ENCODE data around the gene HPSE2.
"Not testable (repeated sequence)": the region's sequence is repeated elsewhere in the genome, so short reads cannot be mapped to it uniquely, and the experiment has no call there.

The HPSE2 gene

GRCh38 chr10:99143651-99144050 is 92.0 kb downstream of the HPSE2 start:
- DNase-seq (ENCODE audit: extremely low read depth, low read depth): no peak
- TF ChIP-seq, protein P1, sequence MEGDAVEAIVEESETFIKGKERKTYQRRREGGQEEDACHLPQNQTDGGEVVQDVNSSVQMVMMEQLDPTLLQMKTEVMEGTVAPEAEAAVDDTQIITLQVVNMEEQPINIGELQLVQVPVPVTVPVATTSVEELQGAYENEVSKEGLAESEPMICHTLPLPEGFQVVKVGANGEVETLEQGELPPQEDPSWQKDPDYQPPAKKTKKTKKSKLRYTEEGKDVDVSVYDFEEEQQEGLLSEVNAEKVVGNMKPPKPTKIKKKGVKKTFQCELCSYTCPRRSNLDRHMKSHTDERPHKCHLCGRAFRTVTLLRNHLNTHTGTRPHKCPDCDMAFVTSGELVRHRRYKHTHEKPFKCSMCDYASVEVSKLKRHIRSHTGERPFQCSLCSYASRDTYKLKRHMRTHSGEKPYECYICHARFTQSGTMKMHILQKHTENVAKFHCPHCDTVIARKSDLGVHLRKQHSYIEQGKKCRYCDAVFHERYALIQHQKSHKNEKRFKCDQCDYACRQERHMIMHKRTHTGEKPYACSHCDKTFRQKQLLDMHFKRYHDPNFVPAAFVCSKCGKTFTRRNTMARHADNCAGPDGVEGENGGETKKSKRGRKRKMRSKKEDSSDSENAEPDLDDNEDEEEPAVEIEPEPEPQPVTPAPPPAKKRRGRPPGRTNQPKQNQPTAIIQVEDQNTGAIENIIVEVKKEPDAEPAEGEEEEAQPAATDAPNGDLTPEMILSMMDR (IDR thresholded peaks at IDR 0.05; ENCODE audit: low read depth, low read length): no peak

DNA sequence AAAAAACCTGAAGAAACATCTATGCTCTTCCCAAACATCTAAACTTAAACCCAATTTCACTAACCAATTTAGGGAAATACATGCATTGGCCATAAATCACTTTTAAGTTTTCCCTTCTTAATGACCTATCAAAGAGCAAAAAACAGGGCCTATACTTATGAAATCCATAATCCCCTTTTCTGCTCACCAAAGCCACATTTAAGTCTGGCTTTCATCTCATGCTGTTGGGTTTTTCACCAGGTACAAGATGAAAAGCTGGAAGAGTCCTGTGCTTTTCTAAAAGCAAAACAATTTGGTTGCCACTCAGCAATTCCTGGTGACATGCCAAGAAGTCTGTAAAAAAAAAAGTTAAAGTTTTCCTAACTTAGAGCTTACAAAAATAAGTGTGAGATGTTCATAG is 92.6 kb downstream of the HPSE2 start:
- TF ChIP-seq, protein P1 (IDR thresholded peaks at IDR 0.05; ENCODE audit: low read depth, low read length): no peak

DNA sequence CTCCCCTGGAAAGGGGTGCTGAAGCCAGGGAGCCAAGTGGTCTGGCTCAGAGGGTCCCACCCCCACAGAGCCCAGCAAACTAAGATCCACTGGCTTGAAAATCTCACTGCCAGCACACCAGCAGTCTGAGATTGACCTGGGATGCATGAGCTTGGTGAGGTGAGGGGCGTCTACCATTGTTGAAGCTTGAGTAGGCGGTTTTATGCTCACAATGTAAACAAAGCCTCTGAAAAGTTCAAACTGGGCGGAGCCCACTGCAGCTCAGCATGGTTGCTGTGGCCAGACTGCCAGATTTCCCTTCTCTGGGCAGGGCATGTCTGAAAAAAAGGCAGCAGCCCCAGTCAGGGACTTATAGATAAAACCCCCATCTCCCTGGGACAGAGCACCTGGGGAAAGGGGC is 102.8 kb downstream of the HPSE2 start:
- not testable (repeated sequence) for DNase-seq (ENCODE audit: extremely low read depth, low read depth)

More for the DNA sequence above, 92.6 kb downstream of the HPSE2 start:
- DNase-seq (ENCODE audit: extremely low read depth, low read depth): no peak

- TF ChIP-seq, protein P1 (IDR thresholded peaks at IDR 0.05; ENCODE audit: low read depth, low read length): no peak
These were observed 109.8 kb downstream of the HPSE2 start for GRCh38 chr10:99125879-99126278.

DNA sequence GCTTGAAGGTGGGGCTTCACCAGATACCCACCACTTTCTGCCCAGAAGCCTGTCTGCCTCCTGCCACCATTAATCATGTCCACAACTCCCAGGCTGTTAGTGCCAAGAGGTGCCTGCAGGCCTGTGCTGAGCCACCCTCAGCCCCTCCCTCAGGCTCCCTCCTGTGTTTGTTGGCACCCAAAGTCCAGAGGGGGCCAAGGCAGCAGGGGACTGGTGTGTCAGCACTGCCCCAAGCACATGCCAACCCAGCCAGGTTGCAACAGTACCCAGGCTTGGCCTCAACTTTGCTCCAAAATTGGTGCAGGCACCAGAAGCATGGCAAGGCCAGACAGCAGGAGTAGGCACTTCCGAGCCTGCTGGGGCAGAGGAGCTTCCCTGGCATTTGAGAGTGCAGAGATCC is 111.3 kb downstream of the HPSE2 start:
- TF ChIP-seq, protein P1 (IDR thresholded peaks at IDR 0.05; ENCODE audit: low read depth, low read length): no peak
- no peak for DNase-seq (ENCODE audit: extremely low read depth, low read depth)

More at GRCh38 chr10:99125879-99126278, 109.8 kb downstream of the HPSE2 start:
- DNase-seq (ENCODE audit: extremely low read depth, low read depth): no peak

- DNase-seq (ENCODE audit: extremely low read depth, low read depth): no peak
- TF ChIP-seq, protein P1 (IDR thresholded peaks at IDR 0.05; ENCODE audit: low read depth, low read length): no peak
These were observed 111.8 kb downstream of the HPSE2 start for GRCh38 chr10:99123851-99124250.

DNA sequence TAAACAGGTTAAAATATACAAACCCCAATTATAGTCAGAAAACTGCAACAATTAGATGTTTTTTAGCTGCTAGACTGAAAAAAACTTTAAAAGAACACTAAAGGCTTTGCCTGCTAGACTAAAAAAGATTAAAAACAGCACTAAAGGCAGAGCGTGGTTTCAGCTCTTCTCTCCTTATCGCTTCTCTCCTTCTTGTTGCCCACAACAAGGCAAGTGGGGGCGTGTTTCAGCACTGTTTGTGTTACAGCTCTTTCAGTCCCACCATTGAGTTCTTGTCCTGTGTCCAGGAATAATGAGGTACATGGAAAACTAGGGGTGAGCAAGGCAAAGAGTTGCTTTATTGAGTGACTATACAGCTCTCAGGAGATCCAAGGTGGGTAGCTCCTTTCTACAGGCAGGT is 112.3 kb downstream of the HPSE2 start:
- TF ChIP-seq, protein P1 (IDR thresholded peaks at IDR 0.05; ENCODE audit: low read depth, low read length): no peak
- DNase-seq (ENCODE audit: extremely low read depth, low read depth): no peak

GRCh38 chr10:99119258-99119748 is 116.3 kb downstream of the HPSE2 start:
- TF ChIP-seq, protein P1 (IDR thresholded peaks at IDR 0.05; ENCODE audit: low read depth, low read length): no peak
- DNase-seq (ENCODE audit: extremely low read depth, low read depth): no peak
